Kidney (tissue), 14 donors: ENCODE data around the gene IQGAP3. TPM values are rescaled to one million over a fixed set of nuclear protein-coding genes. Genes with fewer than 3 reads are reported as not detected.
"Not testable (repeated sequence)": the region's sequence is repeated elsewhere in the genome, so short reads cannot be mapped to it uniquely, and the experiment has no call there.

ENCODE experiments used
- DNase-seq, 5 donors: peaks; one replicate each; pipeline ENCODE4 v3.0.0-alpha.2; 2013 to 2020
- FAIRE-seq: peaks from 2 replicates; lab custom pipeline; 2012; peaks lifted over from hg19 to GRCh38; lab: Jason Lieb, UNC
- H3K27ac ChIP-seq, 2 donors: one replicate each; pipeline ENCODE4 v1.7.0; 2013; ENCODE audit warnings: low read depth in 2 of 2, low read length in 2 of 2, inconsistent platforms in 1 of 2
- H3K27me3 ChIP-seq: one replicate; pipeline ENCODE4 v1.7.1; 2013; ENCODE audit warnings: low read length, inconsistent platforms; ENCODE audit not compliant: control insufficient read depth, insufficient read depth
- H3K36me3 ChIP-seq, 3 donors: one replicate each; pipeline versions ENCODE4 v1.7.0 to v1.7.1; 2013; ENCODE audit warnings: low read length in 3 of 3, control low read depth in 1 of 3, inconsistent platforms in 1 of 3; ENCODE audit not compliant: insufficient read depth in 3 of 3, control insufficient read depth in 2 of 3
- H3K4me1 ChIP-seq, 3 donors: one replicate each; pipeline versions ENCODE4 v1.7.0 to v1.7.1; 2013; ENCODE audit warnings: low read length in 3 of 3, inconsistent platforms in 1 of 3, low read depth in 1 of 3; ENCODE audit not compliant: control insufficient read depth in 2 of 3, insufficient read depth in 2 of 3
- H3K4me3 ChIP-seq, 3 donors: one replicate each; pipeline versions ENCODE4 v1.7.0 to v1.8.1; 2013; ENCODE audit warnings: low read length in 3 of 3, control low read depth in 1 of 3, inconsistent platforms in 1 of 3
- H3K9ac ChIP-seq, 3 donors: one replicate each; pipeline versions ENCODE4 v1.7.0 to v1.7.1; 2013; ENCODE audit warnings: low read length in 3 of 3, control low read depth in 1 of 3, inconsistent platforms in 1 of 3
- H3K9me3 ChIP-seq, 3 donors: one replicate each; pipeline versions ENCODE4 v1.7.0 to v1.7.1; 2013; ENCODE audit warnings: low read length in 3 of 3, control low read depth in 1 of 3, inconsistent platforms in 1 of 3; ENCODE audit not compliant: control insufficient read depth in 2 of 3, insufficient read depth in 1 of 3
- intact Hi-C: fragments of 100-400 bp; cut with DNase I; formaldehyde crosslinking; loops from one replicate; pipeline ENCODE4 v1.11.1; 2022
- polyA plus RNA-seq: library from polyadenylated mRNA; stranded (reverse); fragments of 350-450 nt; fragmentation: Illumina TruSeq; extraction: RNeasy Lipid Tissue Mini Kit (QIAGEN cat#74804); gene quantifications from one replicate; pipeline ENCODE4 v1.2.3, GENCODE V29; 2014; ENCODE audit warnings: low read depth, low replicate concordance; ENCODE audit not compliant: insufficient read depth
- total RNA-seq: library from RNA; stranded (reverse); fragmentation: NEBNext Ultra II Directional; extraction: Animal tissue kit (Norgen Biotek cat#: 25700); gene quantifications from one replicate; pipeline ENCODE4 v1.2.1, GENCODE V29; 2021
- TF ChIP-seq, protein P1 (sequence below): IDR thresholded peaks from 3 replicates; pipeline ENCODE4 v1.5.1; 2012; ENCODE audit warnings: mild to moderate bottlenecking, moderate library complexity, borderline replicate concordance; ENCODE audit not compliant: insufficient read depth; ENCODE audit errors: extremely low read depth
- donor health status: control.
- donor health status: control.
- donor health status: control.
- donor health status: control.
- donor health status: control.
- donor health status: DM: yes; HTN: yes; CAD: no.
- donor health status: Normal renal cell carcinoma (clear cell type).

IQGAP3 gene
- total and polyA plus RNA-seq, 2 donors from 2014 or later: 0.13 to 1.7 TPM

GRCh38 chr1:156612666-156613065, 40.3 kb upstream of the IQGAP3 start:
- peaks cover 0 to 3% (median 0%) of the 10 kb centered on the region in 3 donors for H3K4me1 ChIP-seq
- H3K27ac ChIP-seq: no peak overlapping the region
- no peaks in the 10 kb centered on the region for H3K36me3 ChIP-seq
- FAIRE-seq: no peak
- H3K27me3 ChIP-seq: peaks cover 3% of the 10 kb centered on the region
- intact Hi-C loops: no loop called here
- TF ChIP-seq, protein P1, sequence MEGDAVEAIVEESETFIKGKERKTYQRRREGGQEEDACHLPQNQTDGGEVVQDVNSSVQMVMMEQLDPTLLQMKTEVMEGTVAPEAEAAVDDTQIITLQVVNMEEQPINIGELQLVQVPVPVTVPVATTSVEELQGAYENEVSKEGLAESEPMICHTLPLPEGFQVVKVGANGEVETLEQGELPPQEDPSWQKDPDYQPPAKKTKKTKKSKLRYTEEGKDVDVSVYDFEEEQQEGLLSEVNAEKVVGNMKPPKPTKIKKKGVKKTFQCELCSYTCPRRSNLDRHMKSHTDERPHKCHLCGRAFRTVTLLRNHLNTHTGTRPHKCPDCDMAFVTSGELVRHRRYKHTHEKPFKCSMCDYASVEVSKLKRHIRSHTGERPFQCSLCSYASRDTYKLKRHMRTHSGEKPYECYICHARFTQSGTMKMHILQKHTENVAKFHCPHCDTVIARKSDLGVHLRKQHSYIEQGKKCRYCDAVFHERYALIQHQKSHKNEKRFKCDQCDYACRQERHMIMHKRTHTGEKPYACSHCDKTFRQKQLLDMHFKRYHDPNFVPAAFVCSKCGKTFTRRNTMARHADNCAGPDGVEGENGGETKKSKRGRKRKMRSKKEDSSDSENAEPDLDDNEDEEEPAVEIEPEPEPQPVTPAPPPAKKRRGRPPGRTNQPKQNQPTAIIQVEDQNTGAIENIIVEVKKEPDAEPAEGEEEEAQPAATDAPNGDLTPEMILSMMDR: no peak
- no peak overlapping the region for H3K4me3 ChIP-seq
- H3K9me3 ChIP-seq: no peaks in the 10 kb centered on the region
- DNase-seq: no peak
- H3K9ac ChIP-seq: no peak overlapping the region

- H3K4me3 ChIP-seq, FAIRE-seq, H3K9me3 ChIP-seq, DNase-seq, H3K4me1 ChIP-seq, H3K27ac ChIP-seq, H3K9ac ChIP-seq, H3K36me3 ChIP-seq, intact Hi-C loops, H3K27me3 ChIP-seq: not testable (repeated sequence)
Measured at GRCh38 chr1:156610072-156610471, 37.7 kb upstream of the IQGAP3 start.

GRCh38 chr1:156608981-156609380, 36.6 kb upstream of the IQGAP3 start:
- FAIRE-seq: no peak
- Histone ChIP-seq H3K9ac (no peak overlapping the region), H3K27ac (no peak overlapping the region), H3K4me3 (no peak overlapping the region), H3K36me3 (no peaks in the 10 kb centered on the region), H3K27me3 (peaks cover 3% of the 10 kb centered on the region), H3K4me1 (no peaks in the 10 kb centered on the region), H3K9me3 (no peaks in the 10 kb centered on the region)
- DNase-seq: peak in 2 of 5 donors; percentile 27 to 32
- intact Hi-C loops: no loop called here
- TF ChIP-seq, protein P1: peak; percentile 38

DNA sequence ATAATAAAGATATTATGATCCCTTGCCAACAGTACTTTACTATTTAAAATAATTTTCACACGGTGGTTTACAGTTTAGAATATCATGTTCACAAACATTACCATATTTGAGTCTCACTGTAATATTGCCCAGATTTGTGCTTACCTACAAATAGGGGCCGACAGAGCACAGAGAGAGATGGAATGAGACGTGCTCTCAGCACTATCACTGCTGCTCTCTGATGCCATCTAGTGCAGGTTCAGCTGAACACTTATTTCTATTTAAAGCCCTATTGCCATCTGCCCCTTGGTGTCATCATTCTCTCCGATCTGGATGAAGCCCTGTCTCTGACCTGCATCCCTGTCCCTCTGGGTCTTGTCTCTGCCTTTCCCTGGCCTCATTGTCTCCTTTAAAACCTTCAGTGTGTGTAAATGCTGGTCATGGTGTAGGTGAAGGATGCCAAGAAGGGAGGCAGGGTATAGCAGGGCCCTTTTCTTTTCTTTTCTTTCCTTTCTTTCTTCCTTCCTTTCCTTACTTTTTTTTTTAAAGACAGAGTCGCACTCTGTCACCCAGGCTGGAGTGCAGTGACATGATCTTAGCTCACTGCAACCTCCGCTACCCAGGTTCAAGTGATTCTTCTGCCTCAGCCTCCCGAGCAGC, 35.8 kb upstream of the IQGAP3 start:
- DNase-seq: peak in 3 of 5 donors; percentile 63 to 83 (median 73)
- Histone ChIP-seq H3K9ac (no peak overlapping the region), H3K4me3 (no peak overlapping the region), H3K27me3 (peaks cover 3% of the 10 kb centered on the region), H3K9me3 (no peaks in the 10 kb centered on the region), H3K27ac (no peak overlapping the region), H3K4me1 (no peaks in the 10 kb centered on the region), H3K36me3 (no peaks in the 10 kb centered on the region)
- no peak for FAIRE-seq
- intact Hi-C loops: no loop called here
- TF ChIP-seq, protein P1: peak; percentile 85

- DNase-seq, H3K27me3 ChIP-seq, H3K36me3 ChIP-seq, H3K9ac ChIP-seq, FAIRE-seq, H3K4me3 ChIP-seq, H3K9me3 ChIP-seq, H3K27ac ChIP-seq, intact Hi-C loops, H3K4me1 ChIP-seq: not testable (repeated sequence)
Measured at GRCh38 chr1:156607344-156607743, 35.0 kb upstream of the IQGAP3 start.
